T-helper 1 cell treated with Interleukin-12 subunit alpha and Interleukin-12 subunit beta and Interleukin-4 antibody, amounts not matched to agents 30 μg/mL and 1 μg/mL, for 36 hours (primary cell): ENCODE measurements around the gene TOX3.

Experiments used
- H3K27ac Mint-ChIP-seq: one replicate; pipeline ENCODE4 v1.8.0; 2021; ENCODE audit warnings: mild to moderate bottlenecking, mixed read lengths
- H3K27me3 Mint-ChIP-seq: one replicate; pipeline ENCODE4 v1.8.0; 2021; ENCODE audit warnings: low read depth, mixed read lengths
- H3K36me3 Mint-ChIP-seq: one replicate; pipeline ENCODE4 v1.8.0; 2021; ENCODE audit warnings: low read depth, mixed read lengths
- H3K4me1 Mint-ChIP-seq: one replicate; pipeline ENCODE4 v1.8.0; 2021; ENCODE audit warnings: low read depth, mixed read lengths
- H3K4me3 Mint-ChIP-seq: one replicate; pipeline ENCODE4 v1.8.0; 2021; ENCODE audit warnings: mild to moderate bottlenecking, moderate library complexity, mixed read lengths
- H3K9me3 Mint-ChIP-seq: one replicate; pipeline ENCODE4 v1.8.0; 2021; ENCODE audit warnings: mixed read lengths

The TOX3 gene

GRCh38 chr16:52533296-52533695 is 13.6 kb downstream of the TOX3 start:
- Mint-ChIP-seq H3K9me3 (no peaks in the 10 kb centered on the region), H3K4me1 (no peaks in the 10 kb centered on the region), H3K27ac (no peak overlapping the region), H3K27me3 (no peaks in the 10 kb centered on the region), H3K36me3 (no peaks in the 10 kb centered on the region), H3K4me3 (no peak overlapping the region)

GRCh38 chr16:52532384-52532783 is 14.6 kb downstream of the TOX3 start:
- H3K27me3 Mint-ChIP-seq: no peaks in the 10 kb centered on the region
- H3K9me3 Mint-ChIP-seq: no peaks in the 10 kb centered on the region
- H3K4me1 Mint-ChIP-seq: no peaks in the 10 kb centered on the region
- H3K27ac Mint-ChIP-seq: no peak overlapping the region
- H3K4me3 Mint-ChIP-seq: no peak overlapping the region
- no peaks in the 10 kb centered on the region for H3K36me3 Mint-ChIP-seq

GRCh38 chr16:52529226-52529625 is 17.7 kb downstream of the TOX3 start:
- Mint-ChIP-seq H3K27ac (no peak overlapping the region), H3K9me3 (no peaks in the 10 kb centered on the region), H3K36me3 (no peaks in the 10 kb centered on the region), H3K4me3 (no peak overlapping the region), H3K4me1 (no peaks in the 10 kb centered on the region), H3K27me3 (no peaks in the 10 kb centered on the region)

- Mint-ChIP-seq H3K4me1 (no peaks in the 10 kb centered on the region), H3K9me3 (no peaks in the 10 kb centered on the region), H3K4me3 (no peak overlapping the region)
Observed at GRCh38 chr16:52528393-52529065, 18.4 kb downstream of the TOX3 start.

GRCh38 chr16:52526830-52527229 is 20.1 kb downstream of the TOX3 start:
- no peaks in the 10 kb centered on the region for H3K9me3 Mint-ChIP-seq
- no peak overlapping the region for H3K27ac Mint-ChIP-seq
- H3K4me3 Mint-ChIP-seq: no peak overlapping the region
- no peaks in the 10 kb centered on the region for H3K27me3 Mint-ChIP-seq
- no peaks in the 10 kb centered on the region for H3K4me1 Mint-ChIP-seq
- no peaks in the 10 kb centered on the region for H3K36me3 Mint-ChIP-seq

More at GRCh38 chr16:52528393-52529065, 18.4 kb downstream of the TOX3 start:
- Mint-ChIP-seq H3K27me3 (no peaks in the 10 kb centered on the region), H3K36me3 (no peaks in the 10 kb centered on the region), H3K27ac (no peak overlapping the region)

GRCh38 chr16:52526116-52526828 is 20.7 kb downstream of the TOX3 start:
- Mint-ChIP-seq H3K27ac (no peak overlapping the region), H3K9me3 (no peaks in the 10 kb centered on the region), H3K4me3 (no peak overlapping the region), H3K27me3 (no peaks in the 10 kb centered on the region), H3K4me1 (no peaks in the 10 kb centered on the region), H3K36me3 (no peaks in the 10 kb centered on the region)

- H3K27ac Mint-ChIP-seq: no peak overlapping the region
- no peak overlapping the region for H3K4me3 Mint-ChIP-seq
- H3K9me3 Mint-ChIP-seq: no peaks in the 10 kb centered on the region
- H3K36me3 Mint-ChIP-seq: no peaks in the 10 kb centered on the region
- no peaks in the 10 kb centered on the region for H3K4me1 Mint-ChIP-seq
- H3K27me3 Mint-ChIP-seq: no peaks in the 10 kb centered on the region
Observed at GRCh38 chr16:52521570-52521969, 25.4 kb downstream of the TOX3 start.

- H3K9me3 Mint-ChIP-seq: peaks cover 4% of the 10 kb centered on the region
- H3K27ac Mint-ChIP-seq: no peak overlapping the region
- H3K27me3 Mint-ChIP-seq: no peaks in the 10 kb centered on the region
Observed at GRCh38 chr16:52518884-52519283, 28.1 kb downstream of the TOX3 start.

GRCh38 chr16:52515068-52515671 is 31.8 kb downstream of the TOX3 start:
- H3K4me1 Mint-ChIP-seq: no peaks in the 10 kb centered on the region
- no peak overlapping the region for H3K4me3 Mint-ChIP-seq

More at GRCh38 chr16:52518884-52519283, 28.1 kb downstream of the TOX3 start:
- no peaks in the 10 kb centered on the region for H3K36me3 Mint-ChIP-seq
- no peaks in the 10 kb centered on the region for H3K4me1 Mint-ChIP-seq
- no peak overlapping the region for H3K4me3 Mint-ChIP-seq

GRCh38 chr16:52512297-52512987 is 34.5 kb downstream of the TOX3 start:
- no peaks in the 10 kb centered on the region for H3K36me3 Mint-ChIP-seq
- H3K4me1 Mint-ChIP-seq: no peaks in the 10 kb centered on the region
- H3K27ac Mint-ChIP-seq: no peak overlapping the region
- H3K4me3 Mint-ChIP-seq: no peak overlapping the region
- peaks cover 4% of the 10 kb centered on the region for H3K9me3 Mint-ChIP-seq
- no peaks in the 10 kb centered on the region for H3K27me3 Mint-ChIP-seq

More at GRCh38 chr16:52515068-52515671, 31.8 kb downstream of the TOX3 start:
- no peak overlapping the region for H3K27ac Mint-ChIP-seq
- no peaks in the 10 kb centered on the region for H3K27me3 Mint-ChIP-seq
- no peaks in the 10 kb centered on the region for H3K36me3 Mint-ChIP-seq
- H3K9me3 Mint-ChIP-seq: peaks cover 4% of the 10 kb centered on the region

GRCh38 chr16:52501746-52502145 is 45.2 kb downstream of the TOX3 start:
- Mint-ChIP-seq H3K4me3 (no peak overlapping the region), H3K4me1 (no peaks in the 10 kb centered on the region), H3K36me3 (no peaks in the 10 kb centered on the region), H3K27me3 (no peaks in the 10 kb centered on the region), H3K9me3 (peaks cover 2% of the 10 kb centered on the region), H3K27ac (no peak overlapping the region)

GRCh38 chr16:52500963-52501362 is 46.0 kb downstream of the TOX3 start:
- Mint-ChIP-seq H3K9me3 (peaks cover 2% of the 10 kb centered on the region), H3K27me3 (no peaks in the 10 kb centered on the region), H3K36me3 (no peaks in the 10 kb centered on the region), H3K4me1 (no peaks in the 10 kb centered on the region), H3K4me3 (no peak overlapping the region), H3K27ac (no peak overlapping the region)

- Mint-ChIP-seq H3K4me3 (no peak overlapping the region), H3K27me3 (no peaks in the 10 kb centered on the region), H3K27ac (no peak overlapping the region), H3K36me3 (no peaks in the 10 kb centered on the region), H3K4me1 (no peaks in the 10 kb centered on the region), H3K9me3 (peaks cover 2% of the 10 kb centered on the region)
Observed at GRCh38 chr16:52499060-52499440, 47.9 kb downstream of the TOX3 start.

- peaks cover 2% of the 10 kb centered on the region for H3K9me3 Mint-ChIP-seq
- no peaks in the 10 kb centered on the region for H3K27me3 Mint-ChIP-seq
- no peak overlapping the region for H3K4me3 Mint-ChIP-seq
- no peaks in the 10 kb centered on the region for H3K4me1 Mint-ChIP-seq
- no peaks in the 10 kb centered on the region for H3K36me3 Mint-ChIP-seq
- H3K27ac Mint-ChIP-seq: no peak overlapping the region
Observed at GRCh38 chr16:52498328-52499059, 48.4 kb downstream of the TOX3 start.
